Measurements from ENCODE around the gene DUSP6.

DUSP6 gene

GRCh38 chr12:89352492-89353187 lies at the start of gene DUSP6:
DUSP6 (minus strand) TSS chr12:89352501; CDS start chr12:89352039, 462 bp downstream.
- DNase-seq: peak; percentile 99

- no peak for DNase-seq
Measured at GRCh38 chr12:89401433-89402058, 49.2 kb upstream of the DUSP6 start.

- no peak for DNase-seq
Measured at GRCh38 chr12:89400415-89400814, 48.1 kb upstream of the DUSP6 start.

- DNase-seq: no peak
Measured at GRCh38 chr12:89395712-89396111, 43.4 kb upstream of the DUSP6 start.

- no peak for DNase-seq
Measured at GRCh38 chr12:89393551-89394121, 41.3 kb upstream of the DUSP6 start.

- DNase-seq: no peak
Measured at GRCh38 chr12:89392391-89392790, 40.1 kb upstream of the DUSP6 start.

GRCh38 chr12:89391726-89392336 lies 39.5 kb upstream of the DUSP6 start:
- DNase-seq: peak; percentile 19

- no peak for DNase-seq
Measured at GRCh38 chr12:89390802-89391673, 38.7 kb upstream of the DUSP6 start.

GRCh38 chr12:89389755-89390661 lies 37.7 kb upstream of the DUSP6 start:
- no peak for DNase-seq

- DNase-seq: no peak
Measured at GRCh38 chr12:89386138-89386537, 33.8 kb upstream of the DUSP6 start.

- DNase-seq: no peak
Measured at GRCh38 chr12:89384807-89385206, 32.5 kb upstream of the DUSP6 start.

GRCh38 chr12:89384050-89384758 lies 31.9 kb upstream of the DUSP6 start:
- DNase-seq: peak; percentile 56

- DNase-seq: no peak
Measured at GRCh38 chr12:89383235-89384049, 31.1 kb upstream of the DUSP6 start.

- DNase-seq: no peak
Measured at GRCh38 chr12:89382328-89382727, 30.0 kb upstream of the DUSP6 start.

- DNase-seq: no peak
Measured at GRCh38 chr12:89379839-89380467, 27.7 kb upstream of the DUSP6 start.

GRCh38 chr12:89379148-89379838 lies 27.0 kb upstream of the DUSP6 start:
- no peak for DNase-seq

GRCh38 chr12:89376844-89377243 lies 24.5 kb upstream of the DUSP6 start:
- no peak for DNase-seq

GRCh38 chr12:89376202-89376529 lies 23.9 kb upstream of the DUSP6 start:
- DNase-seq: no peak
